ENCODE results near the gene MESD.

The MESD gene

DNA sequence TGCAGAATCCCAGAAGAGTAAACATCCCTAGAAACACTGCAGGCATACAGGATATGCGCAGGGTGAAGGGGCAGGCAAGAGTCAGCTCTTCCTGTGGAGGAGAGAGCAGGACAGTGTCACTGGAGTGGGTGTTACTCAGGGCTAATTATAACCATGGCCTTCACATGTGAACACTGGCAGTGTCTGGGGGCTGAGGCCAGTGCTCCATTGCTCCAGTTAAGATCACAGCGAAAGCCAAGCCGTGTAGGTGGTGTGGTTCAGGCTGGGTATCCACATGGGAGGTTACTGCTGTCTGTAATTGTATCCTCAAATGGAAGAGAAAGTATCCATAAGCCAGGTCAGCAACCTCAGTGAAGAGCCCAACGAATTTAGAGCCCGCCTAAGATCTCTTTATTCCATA is 84.6 kb downstream of the MESD start:
- no peak for DNase-seq (ENCODE audit: low read depth in 2 of 2)

DNA sequence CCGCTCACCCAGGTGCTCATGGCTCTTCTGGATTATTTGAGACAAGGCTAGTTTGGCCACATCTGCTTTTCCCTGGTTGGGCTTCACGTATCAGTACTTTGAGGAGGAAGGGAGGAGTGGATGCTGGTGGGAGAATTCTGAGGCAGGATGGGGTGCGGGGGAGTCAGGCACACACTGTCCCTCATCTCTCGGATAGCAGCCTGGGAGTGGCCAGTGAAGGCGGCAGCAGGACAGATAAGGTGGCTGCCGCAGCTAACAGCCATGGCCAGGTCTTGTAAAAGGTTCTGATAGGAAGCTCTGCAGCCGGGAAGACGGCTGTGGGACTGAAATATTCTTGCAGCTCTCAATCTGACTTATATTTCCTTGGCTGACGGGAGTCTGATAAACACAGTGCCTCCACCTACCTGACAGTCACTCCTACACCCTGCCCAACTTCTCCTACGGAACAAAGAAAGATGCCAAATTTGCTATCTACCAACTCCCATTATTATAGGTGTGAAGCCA is 87.3 kb downstream of the MESD start:
- no peak for DNase-seq (ENCODE audit: low read depth in 2 of 2)

DNA sequence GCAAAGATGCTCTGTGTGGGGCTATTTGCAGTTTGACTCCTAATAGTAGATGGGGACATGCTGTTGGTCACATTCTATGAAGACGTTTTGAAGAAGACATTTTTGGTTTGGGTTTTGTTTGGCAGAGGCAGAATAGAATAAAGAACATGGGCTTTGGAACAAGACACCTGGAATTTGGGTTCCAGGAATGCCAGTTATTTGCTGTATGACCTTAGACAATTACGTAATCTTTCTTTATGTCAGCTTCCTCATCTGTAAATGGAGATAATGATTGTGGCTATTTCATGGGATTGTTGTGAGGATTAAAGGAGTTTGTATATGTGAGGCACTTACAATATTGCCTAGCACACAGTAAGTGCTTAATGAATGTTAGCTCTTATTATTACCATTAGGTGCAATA is 91.6 kb downstream of the MESD start:
- DNase-seq (ENCODE audit: low read depth in 2 of 2): no peak

Measured in stimulated activated CD8-positive, alpha-beta memory T cell treated with anti-CD3 and anti-CD28 coated beads, Interleukin-7, amount 100 ng/mL, for 4 hours (primary cell).